ENCODE results near the gene ELOVL1.

ELOVL1 gene

DNA sequence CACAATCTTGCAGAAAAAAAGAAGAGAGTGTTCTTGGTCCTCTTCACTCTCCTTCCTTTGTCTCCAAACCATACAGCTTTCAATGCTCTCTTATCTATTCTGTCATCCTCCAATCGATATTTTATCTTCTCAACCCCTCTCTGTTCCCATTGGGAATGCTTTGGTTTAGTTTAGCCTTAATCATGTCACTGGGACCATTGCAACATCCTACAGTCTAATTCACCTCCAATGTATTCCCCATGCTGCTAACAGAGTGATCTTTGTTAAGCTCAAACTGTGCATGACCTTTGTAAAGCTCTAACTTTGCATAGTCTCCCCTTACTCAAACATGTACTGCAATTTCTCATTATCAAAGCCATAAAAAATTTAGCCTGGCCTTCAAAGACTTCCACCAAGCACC lies 27.3 kb downstream of the ELOVL1 start:
- H2BK12ac ChIP-seq (ENCODE audit: low read length) = no peak overlapping the region
- 100% methylated on average over 1 of the region's 1 CpG for WGBS (ENCODE audit: extremely low coverage, insufficient coverage, insufficient read length)
- H4K8ac ChIP-seq (ENCODE audit: low read depth, low read length) = no peak overlapping the region
- H3K4me3 ChIP-seq (ENCODE audit: low read depth, low read length) = no peak overlapping the region
- H3K4me1 ChIP-seq (ENCODE audit: control insufficient read depth in 1 of 2, insufficient read depth in 2 of 2, low read length in 2 of 2) = no peaks in the 10 kb centered on the region
- H3K23ac ChIP-seq (ENCODE audit: low read length) = no peak overlapping the region
- H2BK5ac ChIP-seq (ENCODE audit: low read depth, low read length, poor library complexity) = no peak overlapping the region
- H3K9ac ChIP-seq (ENCODE audit: low read length) = no peak overlapping the region
- H3K9me3 ChIP-seq (ENCODE audit: insufficient read depth, low read depth, low read length) = peaks cover 2% of the 10 kb centered on the region
- no peak overlapping the region for H4K12ac ChIP-seq (ENCODE audit: low read depth, low read length)
- H3K79me2 ChIP-seq (ENCODE audit: control insufficient read depth, insufficient read depth, low read length, poor library complexity) = no peaks in the 10 kb centered on the region
- H3K4me2 ChIP-seq (ENCODE audit: low read length) = no peak overlapping the region
- H2AFZ ChIP-seq (ENCODE audit: insufficient read depth, low read length, poor library complexity) = no peak overlapping the region
- H3K36me3 ChIP-seq (ENCODE audit: control insufficient read depth in 1 of 2, insufficient read depth in 2 of 2, low read length in 2 of 2) = no peaks in the 10 kb centered on the region
- H2AK5ac ChIP-seq (ENCODE audit: low read length) = no peak overlapping the region
- no peak overlapping the region for H3K27ac ChIP-seq (ENCODE audit: low read depth, low read length)
- H3K18ac ChIP-seq (ENCODE audit: low read length) = no peak overlapping the region
- no peak overlapping the region for H4K91ac ChIP-seq (ENCODE audit: low read depth, low read length)
- no peaks in the 10 kb centered on the region for H3K79me1 ChIP-seq (ENCODE audit: low read length)
- DNase-seq = no peak
- H3K27me3 ChIP-seq (ENCODE audit: insufficient read depth, low read length) = no peaks in the 10 kb centered on the region
- no peak overlapping the region for H3K4ac ChIP-seq (ENCODE audit: low read depth, low read length)
- H2BK120ac ChIP-seq (ENCODE audit: insufficient read depth, low read length, poor library complexity) = no peak overlapping the region
- no peak overlapping the region for H3K14ac ChIP-seq (ENCODE audit: low read length)

DNA sequence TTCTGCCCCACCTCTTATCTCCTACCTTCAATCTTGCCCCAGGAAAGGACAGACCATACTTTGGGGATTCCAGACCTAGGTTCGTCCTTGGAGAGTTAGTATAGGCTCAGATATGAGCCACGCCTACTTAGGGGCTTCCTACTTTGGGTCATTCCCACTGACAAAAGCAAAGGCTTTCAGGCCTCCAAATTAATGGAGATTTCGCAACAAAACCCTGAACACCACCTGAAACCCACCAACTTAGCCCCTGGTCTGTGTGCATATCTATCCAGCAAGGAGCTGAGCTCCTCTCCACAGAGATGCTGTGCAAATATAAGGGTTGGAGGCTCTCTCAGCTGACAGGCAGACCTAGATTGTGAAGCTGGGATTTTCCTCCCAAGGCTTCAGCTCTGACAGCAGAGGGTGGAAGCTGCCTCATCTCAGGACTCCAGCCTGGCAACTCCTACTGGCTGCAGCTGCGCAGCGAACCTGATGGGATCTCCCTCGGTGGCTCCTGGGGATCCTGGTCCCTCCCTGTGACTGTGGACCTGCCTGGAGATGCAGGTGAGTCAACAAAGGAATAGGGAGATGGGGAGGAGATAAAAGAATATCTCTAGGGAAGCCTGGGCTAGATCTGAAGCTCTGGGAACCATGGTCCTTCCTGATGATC lies 28.1 kb downstream of the ELOVL1 start:
- H4K91ac ChIP-seq (ENCODE audit: low read depth, low read length) = no peak overlapping the region
- peaks cover 2% of the 10 kb centered on the region for H3K9me3 ChIP-seq (ENCODE audit: insufficient read depth, low read depth, low read length)
- H3K14ac ChIP-seq (ENCODE audit: low read length) = no peak overlapping the region
- H3K18ac ChIP-seq (ENCODE audit: low read length) = no peak overlapping the region
- H2BK120ac ChIP-seq (ENCODE audit: insufficient read depth, low read length, poor library complexity) = no peak overlapping the region
- no peak overlapping the region for H2AFZ ChIP-seq (ENCODE audit: insufficient read depth, low read length, poor library complexity)
- H2AK5ac ChIP-seq (ENCODE audit: low read length) = peak overlapping the region; percentile 51
- no CpG with 5 or more reads among the region's 6 CpGs for WGBS (ENCODE audit: extremely low coverage, insufficient coverage, insufficient read length)
- H3K79me2 ChIP-seq (ENCODE audit: control insufficient read depth, insufficient read depth, low read length, poor library complexity) = no peaks in the 10 kb centered on the region
- H3K4ac ChIP-seq (ENCODE audit: low read depth, low read length) = no peak overlapping the region
- no peak overlapping the region for H3K23ac ChIP-seq (ENCODE audit: low read length)
- no peak overlapping the region for H2BK12ac ChIP-seq (ENCODE audit: low read length)
- H3K4me1 ChIP-seq (ENCODE audit: control insufficient read depth in 1 of 2, insufficient read depth in 2 of 2, low read length in 2 of 2) = no peaks in the 10 kb centered on the region
- H3K27me3 ChIP-seq (ENCODE audit: insufficient read depth, low read length) = no peaks in the 10 kb centered on the region
- no peak overlapping the region for H4K12ac ChIP-seq (ENCODE audit: low read depth, low read length)
- no peak overlapping the region for H3K9ac ChIP-seq (ENCODE audit: low read length)
- no peak overlapping the region for H3K27ac ChIP-seq (ENCODE audit: low read depth, low read length)
- H3K4me3 ChIP-seq (ENCODE audit: low read depth, low read length) = no peak overlapping the region
- no peak overlapping the region for H3K4me2 ChIP-seq (ENCODE audit: low read length)
- H3K36me3 ChIP-seq (ENCODE audit: control insufficient read depth in 1 of 2, insufficient read depth in 2 of 2, low read length in 2 of 2) = no peaks in the 10 kb centered on the region
- H3K79me1 ChIP-seq (ENCODE audit: low read length) = no peaks in the 10 kb centered on the region
- no peak overlapping the region for H2BK5ac ChIP-seq (ENCODE audit: low read depth, low read length, poor library complexity)
- H4K8ac ChIP-seq (ENCODE audit: low read depth, low read length) = no peak overlapping the region
- DNase-seq = no peak

DNA sequence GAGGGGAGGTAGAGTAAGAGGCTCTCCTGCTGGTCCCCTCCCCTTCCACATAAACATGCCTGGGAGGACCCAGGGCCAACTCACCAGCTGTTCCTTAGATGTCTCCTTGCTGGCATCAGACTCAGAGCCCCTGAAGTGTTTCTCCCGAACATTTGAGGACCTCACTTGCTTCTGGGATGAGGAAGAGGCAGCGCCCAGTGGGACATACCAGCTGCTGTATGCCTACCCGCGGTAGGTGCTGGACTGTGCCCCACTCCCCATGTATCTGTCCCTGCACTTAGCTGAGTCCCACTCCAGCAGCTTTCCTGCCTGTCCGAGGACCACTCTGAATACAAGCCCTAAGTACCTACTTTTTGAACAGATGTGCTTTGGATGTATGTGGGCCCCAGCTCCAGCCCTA lies 29.8 kb downstream of the ELOVL1 start:
- no peak overlapping the region for H3K18ac ChIP-seq (ENCODE audit: low read length)
- H3K4me1 ChIP-seq (ENCODE audit: control insufficient read depth in 1 of 2, insufficient read depth in 2 of 2, low read length in 2 of 2) = no peaks in the 10 kb centered on the region
- no CpG with 5 or more reads among the region's 5 CpGs for WGBS (ENCODE audit: extremely low coverage, insufficient coverage, insufficient read length)
- H4K8ac ChIP-seq (ENCODE audit: low read depth, low read length) = no peak overlapping the region
- H3K4me3 ChIP-seq (ENCODE audit: low read depth, low read length) = no peak overlapping the region
- H3K79me1 ChIP-seq (ENCODE audit: low read length) = no peaks in the 10 kb centered on the region
- H3K23ac ChIP-seq (ENCODE audit: low read length) = no peak overlapping the region
- H3K9ac ChIP-seq (ENCODE audit: low read length) = peak overlapping the region; percentile 29
- H2BK12ac ChIP-seq (ENCODE audit: low read length) = no peak overlapping the region
- H3K9me3 ChIP-seq (ENCODE audit: insufficient read depth, low read depth, low read length) = peaks cover 2% of the 10 kb centered on the region
- H3K4me2 ChIP-seq (ENCODE audit: low read length) = no peak overlapping the region
- no peak overlapping the region for H2AK5ac ChIP-seq (ENCODE audit: low read length)
- no peak for DNase-seq
- H2BK5ac ChIP-seq (ENCODE audit: low read depth, low read length, poor library complexity) = no peak overlapping the region
- no peak overlapping the region for H4K12ac ChIP-seq (ENCODE audit: low read depth, low read length)
- no peaks in the 10 kb centered on the region for H3K79me2 ChIP-seq (ENCODE audit: control insufficient read depth, insufficient read depth, low read length, poor library complexity)
- no peak overlapping the region for H2AFZ ChIP-seq (ENCODE audit: insufficient read depth, low read length, poor library complexity)
- no peak overlapping the region for H3K4ac ChIP-seq (ENCODE audit: low read depth, low read length)
- no peak overlapping the region for H4K91ac ChIP-seq (ENCODE audit: low read depth, low read length)
- H3K14ac ChIP-seq (ENCODE audit: low read length) = no peak overlapping the region
- no peaks in the 10 kb centered on the region for H3K36me3 ChIP-seq (ENCODE audit: control insufficient read depth in 1 of 2, insufficient read depth in 2 of 2, low read length in 2 of 2)
- H3K27me3 ChIP-seq (ENCODE audit: insufficient read depth, low read length) = no peaks in the 10 kb centered on the region
- no peak overlapping the region for H2BK120ac ChIP-seq (ENCODE audit: insufficient read depth, low read length, poor library complexity)
- H3K27ac ChIP-seq (ENCODE audit: low read depth, low read length) = no peak overlapping the region

DNA sequence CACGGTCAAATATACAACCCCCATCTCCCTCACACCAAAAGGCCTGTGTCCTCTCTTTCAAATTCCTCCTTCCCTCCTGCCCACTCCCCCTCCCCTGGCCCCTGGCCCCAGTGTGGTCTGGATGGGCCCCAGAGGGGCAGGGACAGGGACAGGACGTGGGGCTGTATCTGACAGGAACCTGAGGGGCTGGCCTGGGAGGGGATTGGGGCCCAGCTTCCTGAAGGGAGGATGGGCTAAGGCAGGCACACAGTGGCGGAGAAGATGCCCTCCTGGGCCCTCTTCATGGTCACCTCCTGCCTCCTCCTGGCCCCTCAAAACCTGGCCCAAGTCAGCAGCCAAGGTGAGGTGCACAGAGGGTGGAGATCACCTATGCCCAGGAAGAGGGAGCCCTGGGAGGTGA lies 30.2 kb downstream of the ELOVL1 start, which contains the start of gene MPL:
TSS of gene MPL (plus strand) at position 231 of the 400 bp plus-strand sequence. CDS start at position 262, 31 bp downstream.
- Histone ChIP-seq H3K79me2 (ENCODE audit: control insufficient read depth, insufficient read depth, low read length, poor library complexity) (no peaks in the 10 kb centered on the region), H4K12ac (ENCODE audit: low read depth, low read length) (no peak within 1 kb of the TSS), H3K27me3 (ENCODE audit: insufficient read depth, low read length) (no peaks in the 10 kb centered on the region), H2AFZ (ENCODE audit: insufficient read depth, low read length, poor library complexity) (no peak within 1 kb of the TSS), H3K36me3 (ENCODE audit: control insufficient read depth in 1 of 2, insufficient read depth in 2 of 2, low read length in 2 of 2) (no peaks in the 10 kb centered on the region), H3K9me3 (ENCODE audit: insufficient read depth, low read depth, low read length) (peaks cover 2% of the 10 kb centered on the region), H2BK12ac (ENCODE audit: low read length) (no peak within 1 kb of the TSS), H3K79me1 (ENCODE audit: low read length) (no peaks in the 10 kb centered on the region), H3K14ac (ENCODE audit: low read length) (no peak within 1 kb of the TSS), H2AK5ac (ENCODE audit: low read length) (no peak within 1 kb of the TSS), H3K9ac (ENCODE audit: low read length) (peak within 1 kb of the TSS; percentile 29), H3K4me3 (ENCODE audit: low read depth, low read length) (no peak within 1 kb of the TSS), H4K91ac (ENCODE audit: low read depth, low read length) (no peak within 1 kb of the TSS), H3K27ac (ENCODE audit: low read depth, low read length) (no peak within 1 kb of the TSS), H2BK120ac (ENCODE audit: insufficient read depth, low read length, poor library complexity) (no peak within 1 kb of the TSS), H3K4me2 (ENCODE audit: low read length) (no peak within 1 kb of the TSS), H2BK5ac (ENCODE audit: low read depth, low read length, poor library complexity) (no peak within 1 kb of the TSS), H3K4ac (ENCODE audit: low read depth, low read length) (no peak within 1 kb of the TSS), H3K23ac (ENCODE audit: low read length) (no peak within 1 kb of the TSS), H3K18ac (ENCODE audit: low read length) (no peak within 1 kb of the TSS), H4K8ac (ENCODE audit: low read depth, low read length) (no peak within 1 kb of the TSS), H3K4me1 (ENCODE audit: control insufficient read depth in 1 of 2, insufficient read depth in 2 of 2, low read length in 2 of 2) (no peaks in the 10 kb centered on the region)
- WGBS (ENCODE audit: extremely low coverage, insufficient coverage, insufficient read length) = no CpG with 5 or more reads among the region's 3 CpGs
- no peak for DNase-seq
